ENCODE measurements around the gene HEXIM2. TPM values are rescaled to one million over a fixed set of nuclear protein-coding genes. Genes with fewer than 3 reads are reported as not detected.
A peak's percentile ranks its signal among the peaks of the same experiment; 100 is the strongest.

The HEXIM2 gene
- total and polyA plus RNA-seq, 2 of the 4 experiments (the other 2 are of a cell fraction), result 4.5 to 6.1 TPM

GRCh38 chr17:45123930-45124796 lies 37.5 kb upstream of the HEXIM2 start:
- H3K36me3 ChIP-seq (ENCODE audit: control insufficient read depth, insufficient read depth, low read length), result peaks cover 9% of the 10 kb centered on the region; the same call in 1 of the 2 replicates
- H3K14ac ChIP-seq (replicated peaks; ENCODE audit: low read depth, low read length), result peak overlapping the region; percentile 95
- intact Hi-C loops (cut with micrococcal nuclease) (no loop called here), in situ Hi-C loops (cut with MboI; ENCODE audit: low sequenced_read_pairs) (no loop called here), dilution Hi-C loops (cut with HindIII; ENCODE audit: low sequenced_read_pairs, unreplicated experiment) (no loop called here)
- H3K9ac ChIP-seq (ENCODE audit: low read depth, low read length), result peak overlapping the region; percentile 46
- ATAC-seq (ENCODE audit: low read depth) (peak; percentile 89), DNase-seq (peak; percentile 91)
- H3K56ac ChIP-seq (ENCODE audit: extremely low read depth, insufficient read depth, low read length), result peak overlapping the region; percentile 75; the same call in 1 of the 2 replicates
- no TSS peak for BruUV-seq (replicated peaks)
- peaks cover 56 to 73% of the 10 kb centered on the region in 2 experiments for H3K79me1 ChIP-seq (ENCODE audit: low read depth in 1 of 2, low read length in 2 of 2)
- H3K4me1 ChIP-seq (ENCODE audit: control insufficient read depth, insufficient read depth, low read length), result peaks cover 35% of the 10 kb centered on the region
- peak overlapping the region; percentile 100 for H2AK5ac ChIP-seq (ENCODE audit: low read depth, low read length)
- no peaks in the 10 kb centered on the region for H4K20me1 ChIP-seq (ENCODE audit: insufficient read depth, low read length)
- H3K23ac ChIP-seq (ENCODE audit: low read depth, low read length), result peak overlapping the region; percentile 97
- peak overlapping the region; percentile 99 for H2AK9ac ChIP-seq (replicated peaks; ENCODE audit: low read depth, low read length, poor library complexity)
- H2BK20ac ChIP-seq (ENCODE audit: low read depth, low read length), result peak overlapping the region; percentile 99
- peak overlapping the region; percentile 99 for H2BK5ac ChIP-seq (ENCODE audit: low read depth, low read length, poor library complexity, severe bottlenecking)
- no peaks in the 10 kb centered on the region for H3K9me3 ChIP-seq (ENCODE audit: control insufficient read depth, insufficient read depth, low read length)
- ChIA-PET CTCF (interaction anchor here (0.7 to 1.7 kb wide), 2 partner anchors 11 to 153 kb away, joined by 4 to 5 read pairs; partner anchors contain the start of gene ACBD4), POLR2A (ENCODE audit: unreplicated experiment) (no interaction called here)
- peak overlapping the region; percentile 92 to 95 for H4K8ac ChIP-seq (ENCODE audit: low read depth in 2 of 2, low read length in 2 of 2)
- peak overlapping the region; percentile 97 for H3K18ac ChIP-seq (ENCODE audit: low read depth, low read length)
- H3K4me3 ChIP-seq (ENCODE audit: insufficient read depth, low read depth, low read length), result no peak overlapping the region
- peak overlapping the region; percentile 100 for H2BK120ac ChIP-seq (ENCODE audit: low read depth, low read length)
- H3K27me3 ChIP-seq (ENCODE audit: control insufficient read depth, insufficient read depth, low read length), result no peaks in the 10 kb centered on the region
- H3K9me1 ChIP-seq (ENCODE audit: insufficient read depth, low read length), result peaks cover 31% of the 10 kb centered on the region
- H3K4me2 ChIP-seq (ENCODE audit: low read depth, low read length), result peak overlapping the region; percentile 69
- H3K4ac ChIP-seq (ENCODE audit: low read depth, low read length), result peak overlapping the region; percentile 100
- peak overlapping the region; percentile 95 for H2BK15ac ChIP-seq (ENCODE audit: low read depth, low read length)
- H3K27ac ChIP-seq (ENCODE audit: insufficient read depth, low read length), result peak overlapping the region; percentile 98
- WGBS, 2 experiments (ENCODE audit: extremely low coverage in 2 of 2, insufficient read length in 1 of 2), result 100% methylated on average over 1 of the region's 15 CpGs; no CpG with 5 or more reads in 1 of the 2 experiments
- peak overlapping the region; percentile 74 for H2AFZ ChIP-seq (replicated peaks; ENCODE audit: low read length, poor library complexity)
- peak overlapping the region; percentile 99 for H4K5ac ChIP-seq (ENCODE audit: low read depth, low read length)
- peak overlapping the region; percentile 99 for H4K91ac ChIP-seq (ENCODE audit: insufficient read depth, low read depth, low read length)
- no peak for TF ChIP-seq RAD21 (IDR thresholded peaks at IDR 0.05; ENCODE audit: low read length)
- TF ChIP-seq, protein P1, sequence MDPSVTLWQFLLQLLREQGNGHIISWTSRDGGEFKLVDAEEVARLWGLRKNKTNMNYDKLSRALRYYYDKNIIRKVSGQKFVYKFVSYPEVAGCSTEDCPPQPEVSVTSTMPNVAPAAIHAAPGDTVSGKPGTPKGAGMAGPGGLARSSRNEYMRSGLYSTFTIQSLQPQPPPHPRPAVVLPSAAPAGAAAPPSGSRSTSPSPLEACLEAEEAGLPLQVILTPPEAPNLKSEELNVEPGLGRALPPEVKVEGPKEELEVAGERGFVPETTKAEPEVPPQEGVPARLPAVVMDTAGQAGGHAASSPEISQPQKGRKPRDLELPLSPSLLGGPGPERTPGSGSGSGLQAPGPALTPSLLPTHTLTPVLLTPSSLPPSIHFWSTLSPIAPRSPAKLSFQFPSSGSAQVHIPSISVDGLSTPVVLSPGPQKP (IDR thresholded peaks at IDR 0.05; ENCODE audit: borderline replicate concordance, low read depth, low read length), result no peak
- TF ChIP-seq CEBPB (IDR thresholded peaks at IDR 0.05; ENCODE audit: low read depth, low read length), result no peak
- no peak for TF ChIP-seq MAFK (IDR thresholded peaks at IDR 0.05; ENCODE audit: low read depth, low read length)
- peak; percentile 59; the same call in 1 of the 2 replicates for TF ChIP-seq MAZ (IDR thresholded peaks at IDR 0.05; ENCODE audit: borderline replicate concordance, low read depth, low read length)
- TF ChIP-seq, protein P2, sequence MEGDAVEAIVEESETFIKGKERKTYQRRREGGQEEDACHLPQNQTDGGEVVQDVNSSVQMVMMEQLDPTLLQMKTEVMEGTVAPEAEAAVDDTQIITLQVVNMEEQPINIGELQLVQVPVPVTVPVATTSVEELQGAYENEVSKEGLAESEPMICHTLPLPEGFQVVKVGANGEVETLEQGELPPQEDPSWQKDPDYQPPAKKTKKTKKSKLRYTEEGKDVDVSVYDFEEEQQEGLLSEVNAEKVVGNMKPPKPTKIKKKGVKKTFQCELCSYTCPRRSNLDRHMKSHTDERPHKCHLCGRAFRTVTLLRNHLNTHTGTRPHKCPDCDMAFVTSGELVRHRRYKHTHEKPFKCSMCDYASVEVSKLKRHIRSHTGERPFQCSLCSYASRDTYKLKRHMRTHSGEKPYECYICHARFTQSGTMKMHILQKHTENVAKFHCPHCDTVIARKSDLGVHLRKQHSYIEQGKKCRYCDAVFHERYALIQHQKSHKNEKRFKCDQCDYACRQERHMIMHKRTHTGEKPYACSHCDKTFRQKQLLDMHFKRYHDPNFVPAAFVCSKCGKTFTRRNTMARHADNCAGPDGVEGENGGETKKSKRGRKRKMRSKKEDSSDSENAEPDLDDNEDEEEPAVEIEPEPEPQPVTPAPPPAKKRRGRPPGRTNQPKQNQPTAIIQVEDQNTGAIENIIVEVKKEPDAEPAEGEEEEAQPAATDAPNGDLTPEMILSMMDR (conservative IDR thresholded peaks at IDR 0.05; ENCODE audit: low read depth, low read length), result no peak
- 0 out of 2 replicates have a peak, but pooled peaks have one; percentile 33 for TF ChIP-seq MXI1 (IDR thresholded peaks at IDR 0.05; ENCODE audit: borderline replicate concordance, low read depth, low read length)
- no peak for TF ChIP-seq POLR2A (IDR thresholded peaks at IDR 0.05; ENCODE audit: low read depth, low read length)
- TF ChIP-seq BHLHE40 (IDR thresholded peaks at IDR 0.05; ENCODE audit: low read depth, low read length), result peak; percentile 58
- TF ChIP-seq SMC3 (IDR thresholded peaks at IDR 0.05; ENCODE audit: low read depth, low read length), result no peak
- TF ChIP-seq, protein P3, sequence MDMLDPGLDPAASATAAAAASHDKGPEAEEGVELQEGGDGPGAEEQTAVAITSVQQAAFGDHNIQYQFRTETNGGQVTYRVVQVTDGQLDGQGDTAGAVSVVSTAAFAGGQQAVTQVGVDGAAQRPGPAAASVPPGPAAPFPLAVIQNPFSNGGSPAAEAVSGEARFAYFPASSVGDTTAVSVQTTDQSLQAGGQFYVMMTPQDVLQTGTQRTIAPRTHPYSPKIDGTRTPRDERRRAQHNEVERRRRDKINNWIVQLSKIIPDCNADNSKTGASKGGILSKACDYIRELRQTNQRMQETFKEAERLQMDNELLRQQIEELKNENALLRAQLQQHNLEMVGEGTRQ (IDR thresholded peaks at IDR 0.05; ENCODE audit: low read depth, low read length), result no peak
- no peak for TF ChIP-seq RFX5 (IDR thresholded peaks at IDR 0.05; ENCODE audit: low read depth, low read length)
- TF ChIP-seq RCOR1 (IDR thresholded peaks at IDR 0.05; ENCODE audit: insufficient replicate concordance, low read length), result no peak

Measured in IMR-90 (cell line).